ENCODE results near the gene PIK3R5.

DNA sequence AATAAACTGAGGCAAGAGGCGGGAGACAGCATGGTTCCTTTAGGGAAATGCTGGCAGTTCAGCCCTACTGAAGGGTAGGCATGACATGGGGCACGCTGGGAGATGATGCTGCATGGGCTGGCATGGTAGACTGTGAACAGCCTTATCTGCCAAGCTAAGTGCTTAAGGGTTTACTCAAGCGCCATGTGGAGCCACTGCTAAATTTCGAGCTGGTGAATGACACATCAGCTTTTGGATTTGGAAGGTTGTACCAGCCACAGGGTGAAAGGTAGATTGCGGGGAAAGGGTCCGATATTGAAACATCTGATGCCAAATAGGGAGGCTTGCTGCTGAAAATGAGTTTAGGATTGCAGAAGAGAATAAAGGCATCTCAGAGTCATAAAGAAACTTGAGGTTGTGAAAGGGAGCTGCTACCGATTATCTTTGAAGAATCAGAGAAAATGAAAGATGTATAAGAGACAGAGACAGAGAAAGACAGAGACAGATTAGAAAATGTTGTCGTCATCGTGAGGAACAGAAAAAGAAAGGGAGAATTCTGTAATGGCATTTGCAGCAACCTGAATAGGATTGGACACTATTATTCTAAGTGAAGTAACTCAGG lies 16.3 kb downstream of the PIK3R5 start:
- TF ChIP-seq TAF1 (IDR thresholded peaks at IDR 0.05; ENCODE audit: low read depth) (no peak), FOXM1 (IDR thresholded peaks at IDR 0.05; ENCODE audit: borderline replicate concordance, low read depth) (no peak), CEBPB (IDR thresholded peaks at IDR 0.05) (no peak), RAD21 (IDR thresholded peaks at IDR 0.05; ENCODE audit: low read depth) (no peak), EP300 (IDR thresholded peaks at IDR 0.05; ENCODE audit: borderline replicate concordance) (no peak), YY1 (IDR thresholded peaks at IDR 0.05; ENCODE audit: low read depth) (no peak), CREB1 (IDR thresholded peaks at IDR 0.05; ENCODE audit: low read depth) (no peak), TEAD4 (IDR thresholded peaks at IDR 0.05) (no peak), NFIC (IDR thresholded peaks at IDR 0.05) (no peak)
- TF ChIP-seq, protein P1, sequence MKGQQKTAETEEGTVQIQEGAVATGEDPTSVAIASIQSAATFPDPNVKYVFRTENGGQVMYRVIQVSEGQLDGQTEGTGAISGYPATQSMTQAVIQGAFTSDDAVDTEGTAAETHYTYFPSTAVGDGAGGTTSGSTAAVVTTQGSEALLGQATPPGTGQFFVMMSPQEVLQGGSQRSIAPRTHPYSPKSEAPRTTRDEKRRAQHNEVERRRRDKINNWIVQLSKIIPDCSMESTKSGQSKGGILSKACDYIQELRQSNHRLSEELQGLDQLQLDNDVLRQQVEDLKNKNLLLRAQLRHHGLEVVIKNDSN (IDR thresholded peaks at IDR 0.05): no peak
- TF ChIP-seq, protein P2, sequence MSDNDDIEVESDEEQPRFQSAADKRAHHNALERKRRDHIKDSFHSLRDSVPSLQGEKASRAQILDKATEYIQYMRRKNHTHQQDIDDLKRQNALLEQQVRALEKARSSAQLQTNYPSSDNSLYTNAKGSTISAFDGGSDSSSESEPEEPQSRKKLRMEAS (IDR thresholded peaks at IDR 0.05): no peak
- TF ChIP-seq, protein P3, sequence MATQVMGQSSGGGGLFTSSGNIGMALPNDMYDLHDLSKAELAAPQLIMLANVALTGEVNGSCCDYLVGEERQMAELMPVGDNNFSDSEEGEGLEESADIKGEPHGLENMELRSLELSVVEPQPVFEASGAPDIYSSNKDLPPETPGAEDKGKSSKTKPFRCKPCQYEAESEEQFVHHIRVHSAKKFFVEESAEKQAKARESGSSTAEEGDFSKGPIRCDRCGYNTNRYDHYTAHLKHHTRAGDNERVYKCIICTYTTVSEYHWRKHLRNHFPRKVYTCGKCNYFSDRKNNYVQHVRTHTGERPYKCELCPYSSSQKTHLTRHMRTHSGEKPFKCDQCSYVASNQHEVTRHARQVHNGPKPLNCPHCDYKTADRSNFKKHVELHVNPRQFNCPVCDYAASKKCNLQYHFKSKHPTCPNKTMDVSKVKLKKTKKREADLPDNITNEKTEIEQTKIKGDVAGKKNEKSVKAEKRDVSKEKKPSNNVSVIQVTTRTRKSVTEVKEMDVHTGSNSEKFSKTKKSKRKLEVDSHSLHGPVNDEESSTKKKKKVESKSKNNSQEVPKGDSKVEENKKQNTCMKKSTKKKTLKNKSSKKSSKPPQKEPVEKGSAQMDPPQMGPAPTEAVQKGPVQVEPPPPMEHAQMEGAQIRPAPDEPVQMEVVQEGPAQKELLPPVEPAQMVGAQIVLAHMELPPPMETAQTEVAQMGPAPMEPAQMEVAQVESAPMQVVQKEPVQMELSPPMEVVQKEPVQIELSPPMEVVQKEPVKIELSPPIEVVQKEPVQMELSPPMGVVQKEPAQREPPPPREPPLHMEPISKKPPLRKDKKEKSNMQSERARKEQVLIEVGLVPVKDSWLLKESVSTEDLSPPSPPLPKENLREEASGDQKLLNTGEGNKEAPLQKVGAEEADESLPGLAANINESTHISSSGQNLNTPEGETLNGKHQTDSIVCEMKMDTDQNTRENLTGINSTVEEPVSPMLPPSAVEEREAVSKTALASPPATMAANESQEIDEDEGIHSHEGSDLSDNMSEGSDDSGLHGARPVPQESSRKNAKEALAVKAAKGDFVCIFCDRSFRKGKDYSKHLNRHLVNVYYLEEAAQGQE (IDR thresholded peaks at IDR 0.05; ENCODE audit: low read depth): no peak

All from Ishikawa (cell line).